Endometrial microvascular endothelial cells (primary cell): Measurements from ENCODE around the gene ACP1. TPM values are rescaled to one million over a fixed set of nuclear protein-coding genes. Genes with fewer than 3 reads are reported as not detected.
"Not testable (repeated sequence)": the region's sequence is repeated elsewhere in the genome, so short reads cannot be mapped to it uniquely, and the experiment has no call there.

Source experiments
- in situ Hi-C: cut with HindIII; loops from 2 replicates; pipeline ENCODE4 v1.10.0; 2017; ENCODE audit warnings: low sequenced_read_pairs, low pct_unique_long_range_greater_than_20kb; ENCODE audit errors: inconsistent ontology term
- total RNA-seq: library from RNA; depleted of rRNA; stranded (reverse); fragments of >200 nt; gene quantifications from one replicate; pipeline ENCODE4 v1.2.3, GENCODE V29; 2015; ENCODE audit errors: inconsistent ontology term

The ACP1 gene
- total RNA-seq, 1 donor from 2014 or later, result 96.2 TPM

DNA sequence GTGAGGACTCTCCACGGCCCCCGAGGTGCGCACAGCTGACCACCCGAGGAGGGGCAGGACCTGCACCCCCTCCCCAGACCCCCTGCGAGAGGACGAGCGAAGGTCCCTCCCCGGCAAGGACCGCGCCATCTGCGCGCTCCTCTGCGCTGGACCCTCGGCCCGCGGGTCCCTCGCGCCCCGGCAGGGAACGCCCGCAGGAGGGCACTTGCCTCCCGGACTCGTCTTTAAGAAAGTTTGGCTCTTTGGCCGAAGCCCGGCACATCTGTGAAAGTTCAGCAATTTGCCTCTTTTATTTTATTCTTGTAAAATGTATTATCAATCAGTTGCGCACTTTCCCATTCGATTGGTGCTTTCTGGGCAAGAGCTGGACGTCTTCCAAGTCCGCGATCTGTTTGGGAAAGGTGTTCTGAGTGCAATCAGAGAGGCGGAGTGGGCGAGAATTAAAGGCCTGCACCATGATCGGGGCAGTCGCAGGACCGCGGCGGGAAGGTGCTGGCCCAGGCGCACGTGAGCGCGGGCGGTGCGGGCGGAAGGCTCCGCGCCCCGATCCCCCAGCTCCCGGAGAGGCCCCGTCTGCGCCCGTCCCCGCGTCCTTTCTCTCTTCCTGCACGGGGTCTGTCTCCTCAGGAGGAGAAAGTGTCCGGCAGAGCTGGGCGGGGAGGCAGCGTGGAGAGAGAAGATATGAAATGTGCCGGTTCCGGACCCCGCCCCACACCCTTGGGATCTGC lies 24.8 kb downstream of the ACP1 start:
- in situ Hi-C loops, result no loop called here

DNA sequence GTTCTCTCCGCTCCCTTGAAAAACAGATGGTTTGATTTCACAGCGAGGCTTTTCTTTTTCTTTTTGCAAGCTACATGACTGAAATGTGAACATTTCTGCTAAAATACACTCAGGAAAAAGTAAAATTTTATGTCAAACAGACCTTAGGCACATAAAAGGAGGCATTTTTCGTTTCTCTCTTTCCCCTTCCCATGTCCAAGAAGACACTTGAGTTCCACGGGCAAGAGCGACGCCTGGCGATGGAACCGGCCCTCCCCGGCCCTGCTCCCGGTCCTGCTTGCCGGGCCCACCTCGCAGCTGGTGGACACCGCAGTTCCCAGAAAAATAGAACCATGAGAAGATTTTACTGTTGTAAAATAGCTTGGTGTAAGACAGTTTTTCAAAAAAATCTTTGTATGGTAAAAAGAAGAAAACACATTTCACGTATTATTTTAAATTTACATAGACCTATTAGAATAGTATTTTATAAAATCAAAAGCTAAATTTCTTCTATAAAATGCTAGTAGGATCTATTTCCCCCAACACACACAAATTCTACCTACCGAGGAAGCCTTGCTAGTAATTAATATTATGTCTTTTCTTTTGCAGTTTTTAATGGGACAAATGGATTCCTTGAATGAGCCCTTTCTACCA lies 25.5 kb downstream of the ACP1 start:
- in situ Hi-C loops, result no loop called here

DNA sequence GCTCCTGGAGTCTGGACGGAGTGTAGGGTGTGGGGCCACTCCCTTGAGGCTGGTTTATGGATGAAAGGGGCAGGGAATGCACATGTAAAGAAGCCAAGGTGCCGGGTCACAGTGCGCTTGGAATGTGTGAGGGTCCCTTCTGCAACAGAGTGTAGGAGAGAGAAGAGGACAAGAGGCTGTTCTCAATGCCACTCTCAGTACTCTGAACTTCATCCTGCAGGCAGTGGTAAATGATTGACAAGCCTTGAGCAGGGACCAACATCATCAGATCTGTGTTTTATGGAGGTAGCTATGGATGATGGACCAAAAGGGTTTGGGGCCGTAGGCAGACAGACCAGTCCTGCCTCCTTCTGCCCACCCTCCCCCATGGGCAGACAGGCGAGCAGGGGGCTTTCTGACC lies 30.3 kb downstream of the ACP1 start:
- in situ Hi-C loops, result no loop called here

DNA sequence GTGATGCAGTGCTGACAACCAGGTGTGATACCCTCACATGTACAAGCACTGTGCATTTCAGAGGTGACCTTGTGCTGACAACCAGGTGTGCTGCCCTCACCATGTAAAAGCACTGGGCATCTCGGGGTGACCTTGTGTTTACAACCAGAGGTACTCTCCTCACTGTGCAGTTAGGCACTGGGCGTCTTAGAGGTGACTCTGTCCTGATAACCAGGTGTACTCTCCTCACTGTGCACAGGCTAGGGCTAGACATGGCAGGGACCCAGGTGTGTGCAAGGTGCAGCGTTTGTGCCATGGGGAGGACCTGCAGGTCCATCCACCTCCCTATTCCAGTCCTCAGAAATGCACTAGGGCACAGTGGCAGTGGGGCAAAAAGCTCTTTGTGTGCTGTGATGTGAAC lies 31.6 kb downstream of the ACP1 start:
- in situ Hi-C loops, result no loop called here

DNA sequence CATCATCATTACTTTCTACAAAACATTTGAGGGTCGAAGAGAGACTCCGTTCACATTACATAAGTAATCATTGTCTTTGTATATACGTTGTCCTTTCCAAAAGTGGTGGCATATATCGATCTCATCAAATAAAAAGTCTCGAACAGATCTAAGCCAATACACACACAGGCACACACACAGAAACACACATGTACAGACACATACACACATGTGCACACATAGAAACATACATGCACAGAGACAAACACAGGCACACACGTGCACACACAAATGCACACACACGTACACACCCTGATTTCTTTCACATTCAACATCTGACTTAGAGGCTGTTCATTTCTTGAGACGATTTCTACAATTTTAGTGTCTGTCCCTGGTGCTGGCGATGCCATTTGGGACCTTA lies 40.6 kb downstream of the ACP1 start:
- in situ Hi-C loops, result no loop called here

DNA sequence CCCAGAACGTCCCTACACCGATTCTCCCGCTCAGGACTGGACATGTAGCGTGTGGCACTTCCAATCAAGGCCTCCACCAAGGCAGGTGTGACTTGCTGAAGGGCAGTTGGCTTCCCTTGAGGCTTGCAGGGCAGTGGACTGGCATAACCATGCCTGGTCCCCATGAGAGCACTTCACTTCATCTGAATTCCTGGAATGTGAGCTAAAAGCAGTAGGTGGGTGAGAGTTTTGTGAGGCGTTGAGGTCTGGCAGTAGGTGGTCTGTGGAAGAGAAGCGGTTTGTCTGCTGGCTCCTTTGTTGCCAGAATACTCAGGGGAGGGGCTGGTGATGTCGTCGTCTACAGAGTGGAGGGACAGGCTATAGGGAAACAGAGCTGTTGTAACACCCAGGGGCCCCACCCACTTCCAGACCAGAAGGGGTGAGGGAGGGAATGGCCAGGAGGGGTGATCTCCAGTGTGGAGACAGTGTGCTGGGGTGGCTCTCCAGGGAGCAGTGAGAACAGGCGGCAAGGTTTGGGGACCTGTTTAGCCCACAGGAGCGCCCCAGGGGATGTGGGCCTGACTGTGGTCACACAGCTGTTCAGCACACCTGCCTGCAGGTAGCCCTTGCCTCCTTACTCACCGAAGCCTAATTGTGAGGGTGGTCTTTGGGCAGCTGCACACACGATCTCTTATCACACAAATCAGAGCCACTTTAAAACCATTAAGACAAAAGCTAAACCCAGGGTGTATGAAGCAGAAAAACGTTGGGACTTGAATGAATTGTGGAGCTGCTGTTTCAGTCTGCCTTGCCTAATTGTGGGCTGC lies 44.6 kb downstream of the ACP1 start:
- in situ Hi-C loops, result no loop called here

DNA sequence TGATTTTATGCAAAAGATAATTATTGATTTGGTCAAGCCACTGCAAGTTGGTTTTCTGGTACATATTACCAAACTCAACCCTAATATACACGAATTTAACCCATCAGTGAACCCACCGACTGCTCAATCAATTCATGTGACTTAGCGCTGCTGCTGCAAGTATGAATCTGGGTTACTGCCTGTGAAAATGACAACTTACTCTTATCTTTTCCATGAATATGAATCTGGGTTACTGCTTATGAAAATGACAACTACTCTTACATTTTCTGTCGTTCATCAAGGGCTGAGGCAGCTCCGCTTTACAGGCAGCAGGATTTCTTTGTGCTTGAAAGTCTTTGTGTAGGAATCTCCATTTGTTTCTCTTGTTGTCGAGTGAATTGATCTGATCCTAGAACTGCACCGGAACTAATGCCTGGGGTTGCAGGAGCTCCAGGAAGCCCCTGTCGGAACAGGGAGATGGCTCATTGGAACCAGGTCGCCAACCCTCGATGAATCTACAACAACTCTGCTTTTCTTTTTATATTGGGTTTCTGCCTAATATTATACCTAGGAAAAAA lies 45.3 kb downstream of the ACP1 start:
- in situ Hi-C loops, result no loop called here

DNA sequence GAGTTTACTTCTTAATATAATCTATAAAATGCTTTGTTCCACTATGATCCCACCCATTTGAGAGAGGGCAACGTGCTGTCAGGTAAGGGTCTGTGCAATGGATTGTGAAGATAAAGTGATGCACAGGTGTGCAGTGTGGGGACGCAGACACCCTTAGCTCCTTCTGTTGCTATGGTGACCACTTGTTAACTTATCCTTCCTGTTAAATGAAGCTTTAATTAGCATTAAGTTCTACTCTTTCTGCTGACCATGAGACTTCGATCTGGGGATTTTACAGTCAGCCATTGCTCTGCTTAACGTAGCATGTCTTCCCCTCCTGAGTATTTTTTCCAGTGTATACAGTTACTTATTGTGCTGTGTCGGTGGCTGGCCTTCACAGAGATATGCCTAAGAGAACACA lies 46.2 kb downstream of the ACP1 start:
- in situ Hi-C loops, result no loop called here

DNA sequence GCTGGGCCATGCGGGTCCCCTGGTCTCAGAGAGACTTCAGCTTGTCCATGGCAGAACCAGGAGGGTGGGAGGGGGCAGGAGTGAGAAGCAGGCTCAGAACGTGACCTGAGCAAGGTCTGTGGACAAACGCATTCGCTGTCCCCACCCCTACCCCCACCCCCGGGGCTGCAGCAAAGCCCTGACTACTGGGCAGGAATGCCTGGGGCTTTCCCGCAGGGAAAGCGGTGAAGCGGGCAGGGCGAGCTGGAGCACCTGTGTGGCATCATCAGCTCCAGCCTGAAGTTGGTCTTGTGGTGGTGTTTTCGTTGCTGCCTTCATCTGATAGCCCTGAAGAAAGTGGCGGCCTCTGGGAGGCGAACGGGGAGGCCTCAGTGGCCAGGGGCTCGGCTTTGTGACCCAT lies 49.2 kb downstream of the ACP1 start:
- in situ Hi-C loops, result no loop called here

DNA sequence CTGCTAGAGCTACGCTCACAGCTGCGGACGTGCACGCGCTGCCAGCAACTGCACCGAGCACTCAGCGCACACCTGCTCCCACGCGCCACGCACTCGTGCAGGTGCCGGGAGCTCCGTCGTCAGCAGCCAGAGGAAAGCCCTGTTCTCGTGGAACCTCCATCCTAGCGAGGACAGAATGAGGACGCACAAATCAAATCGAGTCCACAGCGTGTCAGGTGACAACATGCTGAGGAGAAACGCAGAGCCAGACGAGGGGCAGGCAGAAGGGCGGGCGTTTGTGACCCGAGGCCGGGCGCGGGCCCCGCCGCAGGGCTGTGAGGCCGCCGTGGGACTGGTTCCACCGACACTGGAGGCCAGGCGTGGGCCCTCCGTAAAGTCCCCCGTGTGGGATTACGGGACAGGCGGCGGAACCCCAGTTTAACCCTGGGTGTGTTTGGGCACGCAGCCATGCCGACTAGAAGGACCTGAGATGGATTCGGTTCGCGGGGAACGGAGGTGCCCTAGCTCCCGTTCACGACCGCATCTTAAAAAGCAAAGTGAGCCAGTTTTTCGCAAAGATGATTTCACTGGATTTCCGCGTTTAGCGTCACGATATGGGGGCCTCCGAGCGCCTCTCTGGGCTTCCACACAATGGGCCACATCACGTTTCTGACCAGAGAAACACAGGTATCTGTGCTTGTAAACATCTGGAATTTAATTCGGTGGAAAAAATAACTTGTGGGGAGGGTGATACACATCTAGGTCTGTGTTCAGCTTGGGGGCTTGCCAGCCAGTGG lies 50.0 kb downstream of the ACP1 start:
- in situ Hi-C loops, result no loop called here

DNA sequence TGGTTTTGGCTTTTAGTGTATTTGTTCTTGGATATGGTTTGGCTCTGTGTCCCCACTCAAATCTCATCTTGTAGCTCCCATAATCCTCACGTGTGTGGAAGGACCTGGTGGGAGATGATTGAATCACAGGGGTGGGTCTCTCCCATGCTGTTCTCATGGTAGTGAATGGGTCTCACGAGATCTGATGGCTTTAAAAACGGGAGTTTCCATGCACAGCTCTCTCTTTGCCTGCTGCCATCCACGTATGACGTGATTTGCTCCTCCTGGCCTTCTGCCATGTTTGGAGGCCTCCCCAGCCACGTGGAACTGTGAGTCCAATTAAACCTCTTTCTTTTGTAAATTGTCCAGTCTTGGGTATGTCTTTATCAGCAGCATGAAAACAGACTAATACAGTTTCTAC lies 51.2 kb downstream of the ACP1 start:
- in situ Hi-C loops, result not testable (repeated sequence)

DNA sequence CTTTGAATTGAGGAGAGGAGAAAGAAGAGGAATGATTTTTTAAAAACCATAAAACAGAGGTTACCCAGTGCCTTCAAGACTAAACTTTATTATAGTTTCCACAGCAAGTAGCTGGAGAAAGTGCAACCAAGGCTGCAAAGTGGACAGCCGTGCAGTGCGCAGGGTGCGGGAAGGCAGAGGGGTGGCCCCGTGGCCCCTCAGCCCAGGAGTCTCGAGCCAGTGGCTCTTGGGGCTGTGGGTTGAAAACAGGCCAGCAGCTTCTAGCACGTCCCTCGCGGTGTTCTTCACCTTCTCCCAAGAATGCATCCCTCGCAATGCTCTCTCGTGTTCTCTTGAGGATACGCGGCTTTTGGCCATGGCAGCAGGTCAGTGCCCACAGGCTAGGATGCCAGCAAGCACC lies 51.6 kb downstream of the ACP1 start:
- in situ Hi-C loops, result no loop called here

DNA sequence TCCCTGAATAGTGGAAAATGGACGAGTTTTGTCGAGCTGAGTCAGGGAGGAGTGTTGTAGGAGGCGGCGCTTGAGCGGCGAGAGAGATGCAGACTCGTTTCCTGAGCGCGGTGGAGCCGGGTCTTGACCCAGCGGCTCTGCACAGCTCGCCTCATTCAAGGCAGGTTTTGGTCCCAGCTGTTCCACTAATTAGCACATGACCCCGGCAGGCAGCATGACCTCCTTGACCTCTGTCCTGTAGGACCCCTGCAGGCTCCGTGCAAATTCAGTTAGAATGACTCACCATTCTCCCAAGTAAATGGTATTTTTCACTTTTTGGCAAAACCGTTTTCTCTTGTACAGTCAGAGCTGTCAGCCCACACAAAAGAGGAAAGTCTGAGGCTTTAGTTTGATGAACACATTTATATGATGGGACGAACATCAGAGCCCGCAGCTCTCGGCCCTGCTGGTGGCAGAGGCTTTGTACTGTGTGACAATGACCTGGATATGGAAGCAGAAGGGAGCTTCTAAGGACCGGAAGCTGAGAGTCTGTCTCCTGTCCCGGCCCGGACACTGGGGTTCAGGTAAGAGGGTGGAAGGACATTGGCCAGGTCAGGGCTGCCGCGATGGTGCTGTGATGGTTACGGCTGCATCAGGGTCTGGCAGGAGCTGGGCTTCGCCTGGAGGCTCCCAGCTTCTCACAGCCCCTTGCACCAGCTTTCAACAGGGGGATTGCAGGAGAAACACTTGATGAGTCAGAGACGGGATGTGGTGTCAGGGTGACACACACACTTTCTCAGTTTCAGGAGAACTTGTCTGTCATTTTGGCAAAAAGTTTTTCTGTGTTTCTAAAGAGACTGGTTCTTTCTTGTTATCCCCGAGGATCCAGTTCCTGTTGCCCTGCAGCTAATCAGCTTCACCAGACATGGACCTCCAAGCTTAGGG lies 53.0 kb downstream of the ACP1 start:
- in situ Hi-C loops, result no loop called here

DNA sequence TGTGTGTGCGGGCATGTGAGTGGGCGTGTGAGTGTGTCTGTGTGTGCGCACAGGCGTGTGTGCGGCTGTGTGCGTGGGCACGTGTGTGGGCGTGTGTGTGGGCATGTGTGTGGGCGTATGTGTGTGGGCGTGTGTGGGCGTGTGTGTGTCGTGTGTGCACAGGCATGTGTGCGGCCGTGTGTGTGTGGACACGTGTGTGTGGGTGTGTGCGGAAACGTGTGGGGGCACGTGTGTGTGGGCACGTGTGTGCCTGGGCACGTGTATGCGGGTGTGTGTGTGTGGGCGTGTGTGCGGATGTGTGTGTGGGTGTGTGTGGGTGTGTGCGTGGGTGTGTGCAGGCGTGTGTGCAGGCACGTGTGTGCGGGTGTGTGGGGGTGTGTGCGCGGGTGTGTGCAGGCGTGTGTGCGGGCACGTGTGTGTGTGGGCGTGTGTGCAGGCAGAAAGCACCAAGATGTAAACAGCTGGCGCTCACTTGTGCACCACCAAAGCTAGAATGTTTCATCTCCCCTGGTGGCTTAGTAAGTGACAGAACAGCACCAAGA lies 54.4 kb downstream of the ACP1 start:
- in situ Hi-C loops, result no loop called here

DNA sequence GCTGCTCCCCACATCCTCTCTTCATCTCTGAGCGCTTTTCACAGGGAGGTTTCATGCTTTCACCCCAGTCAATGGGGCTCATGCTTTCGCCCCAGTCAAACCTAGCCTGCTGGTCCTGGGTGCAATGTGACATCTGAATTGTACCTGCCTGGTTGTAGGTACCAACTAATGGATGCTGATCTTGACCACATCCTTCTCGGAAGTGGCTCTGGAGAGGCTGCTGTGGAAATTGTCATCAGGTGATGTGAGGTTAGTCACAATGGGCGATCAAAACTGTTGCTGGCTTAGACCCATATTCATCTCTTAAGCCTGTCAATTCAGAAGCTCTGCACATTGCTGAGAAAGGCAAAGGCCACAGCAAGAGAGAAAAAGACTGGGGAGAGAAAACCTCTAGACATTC lies 55.8 kb downstream of the ACP1 start:
- in situ Hi-C loops, result no loop called here

DNA sequence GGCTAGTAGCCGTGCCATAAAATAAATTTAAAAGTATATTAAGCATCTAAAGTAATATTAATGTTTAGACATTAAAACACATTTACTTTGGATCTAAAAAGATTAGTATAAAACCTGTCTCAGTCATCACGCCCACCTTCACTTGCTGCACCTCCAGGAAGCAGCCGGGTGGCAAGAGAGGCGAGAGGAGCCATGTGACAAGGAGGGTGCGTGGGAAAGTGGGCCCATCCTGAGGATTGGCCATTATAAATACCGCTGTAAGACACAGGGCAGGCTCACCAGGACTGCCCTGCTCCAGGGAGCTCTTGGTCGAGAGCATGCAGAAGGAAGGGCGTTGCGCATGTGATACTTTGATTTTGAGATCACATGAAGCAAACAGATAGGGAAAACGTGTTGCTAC lies 57.6 kb downstream of the ACP1 start:
- in situ Hi-C loops, result no loop called here

DNA sequence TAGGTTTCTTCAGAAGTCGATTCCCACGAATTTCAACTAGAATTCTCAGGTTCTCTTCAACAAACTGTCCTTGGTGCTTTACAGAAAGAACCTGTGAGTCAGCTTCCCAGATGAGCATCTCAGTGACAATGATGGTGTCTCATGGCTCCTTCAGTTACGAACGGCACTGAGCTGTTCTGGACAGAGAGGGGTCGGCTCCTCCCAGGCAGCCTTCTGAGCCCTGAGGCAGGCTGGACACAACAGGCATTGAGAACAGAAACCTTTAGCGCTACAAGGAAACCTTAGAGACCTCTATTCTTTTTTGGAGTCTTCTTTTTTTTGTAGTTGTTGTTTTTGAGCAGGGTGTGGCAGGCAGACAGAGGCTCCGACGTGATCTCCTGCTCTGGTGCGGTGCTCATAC lies 58.3 kb downstream of the ACP1 start:
- in situ Hi-C loops, result no loop called here
